Osteoblast (primary cell): ENCODE measurements around the gene GOLGA2. TPM values are rescaled to one million over a fixed set of nuclear protein-coding genes. Genes with fewer than 3 reads are reported as not detected.

Experiments used
- DNase-seq: peaks from one replicate; pipeline ENCODE4 v3.0.0; 2011; ENCODE audit warnings: low spot score, mixed read lengths; ENCODE audit not compliant: insufficient read length; ENCODE audit errors: missing footprints
- H2AFZ ChIP-seq: 2 replicates; pipeline ENCODE4 v1.6.0; 2011; ENCODE audit warnings: mild to moderate bottlenecking, low read length
- H3K27ac ChIP-seq: 2 replicates; pipeline ENCODE4 v1.5.1; 2011; ENCODE audit warnings: mild to moderate bottlenecking, low read depth, low read length, moderate library complexity
- H3K27me3 ChIP-seq: 2 replicates; pipeline ENCODE4 v1.6.0; 2012; ENCODE audit warnings: mild to moderate bottlenecking, control low read depth, inconsistent platforms, low read length, moderate library complexity; ENCODE audit not compliant: insufficient read depth
- H3K36me3 ChIP-seq: 2 replicates; pipeline ENCODE4 v1.5.1; 2011; ENCODE audit warnings: mild to moderate bottlenecking, low read length, control low read depth, moderate library complexity; ENCODE audit not compliant: insufficient read depth
- H3K4me1 ChIP-seq: 2 replicates; pipeline ENCODE4 v1.5.1; 2011; ENCODE audit warnings: mild to moderate bottlenecking, low read length, control low read depth, moderate library complexity; ENCODE audit not compliant: insufficient read depth
- H3K4me2 ChIP-seq: 2 replicates; pipeline ENCODE4 v1.6.0; 2011; ENCODE audit warnings: mild to moderate bottlenecking, low read length; ENCODE audit not compliant: insufficient read depth
- H3K4me3 ChIP-seq: fragments of 200-600 bp; sonication (generic); 3 replicates; pipeline ENCODE4 v1.5.1; 2012; ENCODE audit warnings: mild to moderate bottlenecking, low read length, inconsistent platforms; ENCODE audit not compliant: insufficient read depth
- H3K79me2 ChIP-seq: 2 replicates; pipeline ENCODE4 v1.6.0; 2012; ENCODE audit warnings: mild to moderate bottlenecking, low read length, control low read depth, inconsistent platforms; ENCODE audit not compliant: insufficient read depth
- H3K9me3 ChIP-seq: 2 replicates; pipeline ENCODE4 v1.5.1; 2011; ENCODE audit warnings: low read depth, low read length, control low read depth
- H4K20me1 ChIP-seq: 2 replicates; pipeline ENCODE4 v1.6.0; 2012; ENCODE audit warnings: mild to moderate bottlenecking, low read length, control low read depth; ENCODE audit not compliant: insufficient read depth
- total RNA-seq: library from RNA; depleted of rRNA; stranded (reverse); fragments of >200 nt; gene quantifications from 2 replicates; pipeline ENCODE4 v1.2.3, GENCODE V29; 2012
- TF ChIP-seq, protein P1 (sequence below): IDR thresholded peaks from 2 replicates; pipeline ENCODE4 v1.5.1; 2011; ENCODE audit warnings: mild to moderate bottlenecking, low read depth, low read length, moderate library complexity; ENCODE audit errors: extremely low read depth

The GOLGA2 gene
- total RNA-seq, 1 donor = 121 TPM

DNA sequence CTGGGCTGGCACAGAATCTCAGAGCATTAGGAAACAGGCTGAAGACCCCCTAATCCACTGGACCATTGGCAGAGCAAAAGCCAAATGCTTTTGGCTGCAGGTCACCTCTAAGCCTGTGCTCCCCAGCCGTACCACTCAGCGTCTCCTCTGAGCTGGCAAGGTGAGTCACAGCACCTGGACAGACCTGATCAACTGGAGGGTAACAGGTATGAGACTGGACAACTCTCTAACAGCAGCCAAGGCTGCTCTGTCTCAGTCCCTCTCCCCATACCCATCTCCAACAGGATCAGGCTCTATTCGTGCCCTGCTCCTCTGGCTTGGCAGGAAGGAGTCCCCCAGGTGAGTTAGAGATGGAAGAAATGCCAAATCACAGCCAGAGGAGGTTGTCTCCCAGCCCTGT, 4.7 kb downstream of the GOLGA2 start:
- Histone ChIP-seq H3K27ac (no peak overlapping the region), H2AFZ (no peak overlapping the region), H3K9me3 (no peaks in the 10 kb centered on the region), H3K79me2 (peaks cover 66% of the 10 kb centered on the region), H3K4me1 (peaks cover 12% of the 10 kb centered on the region), H3K36me3 (peaks cover 72% of the 10 kb centered on the region), H3K27me3 (no peaks in the 10 kb centered on the region), H3K4me3 (no peak overlapping the region), H3K4me2 (no peak overlapping the region), H4K20me1 (peaks cover 57% of the 10 kb centered on the region)
- TF ChIP-seq, protein P1, sequence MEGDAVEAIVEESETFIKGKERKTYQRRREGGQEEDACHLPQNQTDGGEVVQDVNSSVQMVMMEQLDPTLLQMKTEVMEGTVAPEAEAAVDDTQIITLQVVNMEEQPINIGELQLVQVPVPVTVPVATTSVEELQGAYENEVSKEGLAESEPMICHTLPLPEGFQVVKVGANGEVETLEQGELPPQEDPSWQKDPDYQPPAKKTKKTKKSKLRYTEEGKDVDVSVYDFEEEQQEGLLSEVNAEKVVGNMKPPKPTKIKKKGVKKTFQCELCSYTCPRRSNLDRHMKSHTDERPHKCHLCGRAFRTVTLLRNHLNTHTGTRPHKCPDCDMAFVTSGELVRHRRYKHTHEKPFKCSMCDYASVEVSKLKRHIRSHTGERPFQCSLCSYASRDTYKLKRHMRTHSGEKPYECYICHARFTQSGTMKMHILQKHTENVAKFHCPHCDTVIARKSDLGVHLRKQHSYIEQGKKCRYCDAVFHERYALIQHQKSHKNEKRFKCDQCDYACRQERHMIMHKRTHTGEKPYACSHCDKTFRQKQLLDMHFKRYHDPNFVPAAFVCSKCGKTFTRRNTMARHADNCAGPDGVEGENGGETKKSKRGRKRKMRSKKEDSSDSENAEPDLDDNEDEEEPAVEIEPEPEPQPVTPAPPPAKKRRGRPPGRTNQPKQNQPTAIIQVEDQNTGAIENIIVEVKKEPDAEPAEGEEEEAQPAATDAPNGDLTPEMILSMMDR = no peak
- DNase-seq = peak; percentile 70

DNA sequence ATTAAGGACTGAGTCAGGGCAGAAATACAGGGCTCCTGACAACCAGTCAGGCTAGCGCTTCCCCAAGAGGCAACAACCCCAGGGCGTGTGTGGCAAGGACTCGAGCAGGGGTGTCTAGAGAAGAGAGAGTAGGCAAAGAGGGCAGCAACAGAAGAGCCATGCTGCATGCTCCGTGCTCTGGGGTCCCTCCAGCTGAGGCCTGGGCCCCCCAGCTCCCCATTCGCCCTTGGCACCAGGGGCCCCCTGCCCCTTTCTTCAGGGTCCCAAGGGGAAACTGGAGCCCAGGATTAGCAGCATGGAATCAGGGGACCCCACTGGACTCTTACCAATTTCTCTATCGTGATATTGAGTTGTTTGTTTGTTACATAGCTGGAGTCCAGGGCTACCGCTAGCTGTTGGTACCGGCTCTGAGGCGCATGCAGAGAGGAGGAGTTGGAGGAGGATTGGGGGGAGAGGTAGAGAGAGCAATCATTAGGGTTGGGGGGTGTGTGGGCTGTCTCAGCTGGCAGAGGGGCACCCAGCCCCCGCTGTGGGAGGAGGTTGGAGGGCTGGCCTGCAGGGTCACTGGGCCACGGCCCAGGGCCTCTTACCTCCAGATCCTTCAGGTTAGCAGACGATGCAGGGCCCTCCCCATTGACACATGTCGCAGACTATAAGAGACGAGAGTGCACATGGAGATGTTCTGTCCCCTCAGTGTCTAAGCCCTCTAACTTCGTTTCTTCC, 8.8 kb downstream of the GOLGA2 start:
- Histone ChIP-seq H3K36me3 (peaks cover 87% of the 10 kb centered on the region), H3K4me3 (no peak overlapping the region), H3K27me3 (no peaks in the 10 kb centered on the region), H3K27ac (no peak overlapping the region), H4K20me1 (peaks cover 37% of the 10 kb centered on the region), H3K9me3 (no peaks in the 10 kb centered on the region), H3K4me1 (no peaks in the 10 kb centered on the region), H2AFZ (no peak overlapping the region), H3K4me2 (no peak overlapping the region), H3K79me2 (peaks cover 32% of the 10 kb centered on the region)
- TF ChIP-seq, protein P1 = no peak
- DNase-seq = no peak

DNA sequence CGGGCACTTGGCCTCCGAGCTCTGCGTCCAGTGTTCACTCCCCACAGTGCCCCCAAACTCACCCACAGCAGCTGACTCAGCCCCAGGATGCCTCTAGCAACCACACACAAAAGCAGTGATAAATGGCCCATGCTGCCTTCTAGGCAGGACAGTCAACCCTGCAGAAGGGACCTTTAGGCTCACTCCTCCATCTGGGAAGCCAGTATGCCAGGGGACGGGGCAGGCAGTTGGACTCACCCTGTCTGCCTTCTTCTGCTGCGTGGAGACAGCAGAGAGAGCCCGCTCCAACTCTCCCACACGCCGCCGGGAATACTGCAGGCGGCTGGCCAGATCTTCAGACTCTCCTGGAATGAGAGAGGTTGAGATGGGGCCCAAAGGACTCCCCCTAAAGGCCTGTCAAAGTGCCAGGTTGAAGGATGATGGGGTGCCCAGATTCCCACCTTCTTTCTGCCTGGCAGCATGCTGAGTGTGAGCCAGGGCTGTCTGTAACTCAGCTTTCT, 10.4 kb downstream of the GOLGA2 start:
- Histone ChIP-seq H3K27ac (no peak overlapping the region), H3K4me2 (no peak overlapping the region), H2AFZ (no peak overlapping the region), H3K9me3 (no peaks in the 10 kb centered on the region), H3K27me3 (no peaks in the 10 kb centered on the region), H3K4me3 (no peak overlapping the region), H4K20me1 (peaks cover 31% of the 10 kb centered on the region), H3K36me3 (peaks cover 88% of the 10 kb centered on the region), H3K4me1 (no peaks in the 10 kb centered on the region), H3K79me2 (peaks cover 20% of the 10 kb centered on the region)
- no peak for DNase-seq
- TF ChIP-seq, protein P1 = no peak

DNA sequence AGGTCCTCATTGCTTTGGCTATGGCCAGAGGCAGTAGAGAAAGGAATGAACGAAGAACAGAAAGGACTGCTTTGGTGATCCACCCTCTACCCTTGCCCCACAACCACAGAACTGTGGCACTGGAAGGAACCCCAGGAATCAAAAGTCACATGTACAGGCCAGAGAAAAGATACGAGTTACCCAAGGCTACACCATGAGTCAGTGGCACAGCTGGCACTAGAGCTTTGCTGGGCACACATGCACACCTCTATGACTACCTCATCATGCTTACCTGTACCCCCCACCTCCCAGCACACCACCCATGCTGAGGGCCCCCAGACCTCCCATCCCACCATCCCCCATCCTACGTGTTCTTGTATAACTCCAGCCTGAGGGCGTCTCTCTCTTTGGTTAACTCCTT, 13.1 kb downstream of the GOLGA2 start:
- Histone ChIP-seq H3K4me2 (no peak overlapping the region), H3K27ac (no peak overlapping the region), H4K20me1 (peaks cover 17% of the 10 kb centered on the region), H3K79me2 (peaks cover 4% of the 10 kb centered on the region), H3K36me3 (peaks cover 90% of the 10 kb centered on the region), H3K4me3 (no peak overlapping the region), H2AFZ (no peak overlapping the region), H3K27me3 (no peaks in the 10 kb centered on the region), H3K9me3 (no peaks in the 10 kb centered on the region), H3K4me1 (no peaks in the 10 kb centered on the region)
- peak; percentile 29 for DNase-seq
- TF ChIP-seq, protein P1 = no peak
